Measurements from ENCODE around the gene EAF1.

DNA sequence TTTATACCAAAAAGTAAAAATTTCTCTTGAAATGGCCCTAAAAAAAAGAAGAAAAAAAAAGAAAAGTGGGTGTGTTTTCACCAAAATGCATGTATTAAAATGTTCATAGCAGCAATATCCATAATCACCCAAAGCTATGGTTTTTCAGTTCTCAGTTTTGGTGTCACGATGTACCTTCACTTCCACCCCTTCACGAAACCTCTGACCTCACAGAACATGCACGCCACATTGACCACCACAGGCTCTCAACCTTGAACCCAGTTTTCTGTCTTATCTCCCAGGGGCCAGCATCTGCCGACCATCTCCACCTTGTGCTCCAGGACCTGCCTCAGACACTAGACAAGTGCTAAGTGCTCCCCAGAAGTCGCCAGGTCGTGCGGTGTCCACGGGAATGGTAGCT, 63.7 kb downstream of the EAF1 start:
- TF ChIP-seq, protein P1, sequence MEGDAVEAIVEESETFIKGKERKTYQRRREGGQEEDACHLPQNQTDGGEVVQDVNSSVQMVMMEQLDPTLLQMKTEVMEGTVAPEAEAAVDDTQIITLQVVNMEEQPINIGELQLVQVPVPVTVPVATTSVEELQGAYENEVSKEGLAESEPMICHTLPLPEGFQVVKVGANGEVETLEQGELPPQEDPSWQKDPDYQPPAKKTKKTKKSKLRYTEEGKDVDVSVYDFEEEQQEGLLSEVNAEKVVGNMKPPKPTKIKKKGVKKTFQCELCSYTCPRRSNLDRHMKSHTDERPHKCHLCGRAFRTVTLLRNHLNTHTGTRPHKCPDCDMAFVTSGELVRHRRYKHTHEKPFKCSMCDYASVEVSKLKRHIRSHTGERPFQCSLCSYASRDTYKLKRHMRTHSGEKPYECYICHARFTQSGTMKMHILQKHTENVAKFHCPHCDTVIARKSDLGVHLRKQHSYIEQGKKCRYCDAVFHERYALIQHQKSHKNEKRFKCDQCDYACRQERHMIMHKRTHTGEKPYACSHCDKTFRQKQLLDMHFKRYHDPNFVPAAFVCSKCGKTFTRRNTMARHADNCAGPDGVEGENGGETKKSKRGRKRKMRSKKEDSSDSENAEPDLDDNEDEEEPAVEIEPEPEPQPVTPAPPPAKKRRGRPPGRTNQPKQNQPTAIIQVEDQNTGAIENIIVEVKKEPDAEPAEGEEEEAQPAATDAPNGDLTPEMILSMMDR (conservative IDR thresholded peaks at IDR 0.05; ENCODE audit: low read length), result no peak
- TF ChIP-seq EZH2phosphoT487 (IDR thresholded peaks at IDR 0.05; ENCODE audit: borderline replicate concordance, low read depth, low read length), result no peak

All from OCI-LY7 (cell line).